IPS-18a (cell line): ENCODE measurements around the gene TNNT3.

Experiments
- H3K27ac ChIP-seq: one replicate; pipeline ENCODE4 v1.5.1; 2013; ENCODE audit warnings: low read length
- H3K27me3 ChIP-seq: one replicate; pipeline ENCODE4 v1.6.1; 2013; ENCODE audit warnings: mild to moderate bottlenecking, low read length; ENCODE audit not compliant: control insufficient read depth, insufficient read depth
- H3K36me3 ChIP-seq: one replicate; pipeline ENCODE4 v1.6.1; 2013; ENCODE audit warnings: low read depth, low read length; ENCODE audit not compliant: control insufficient read depth
- H3K4me1 ChIP-seq: one replicate; pipeline ENCODE4 v1.6.1; 2013; ENCODE audit warnings: low read depth, low read length; ENCODE audit not compliant: control insufficient read depth
- H3K4me3 ChIP-seq: one replicate; pipeline ENCODE4 v1.5.1; 2013; ENCODE audit warnings: low read length
- H3K9ac ChIP-seq: one replicate; pipeline ENCODE4 v1.6.1; 2013; ENCODE audit warnings: mild to moderate bottlenecking, low read length, moderate library complexity
- H3K9me3 ChIP-seq: one replicate; pipeline ENCODE4 v1.6.1; 2013; ENCODE audit warnings: low read depth, low read length; ENCODE audit not compliant: control insufficient read depth

TNNT3 gene

DNA sequence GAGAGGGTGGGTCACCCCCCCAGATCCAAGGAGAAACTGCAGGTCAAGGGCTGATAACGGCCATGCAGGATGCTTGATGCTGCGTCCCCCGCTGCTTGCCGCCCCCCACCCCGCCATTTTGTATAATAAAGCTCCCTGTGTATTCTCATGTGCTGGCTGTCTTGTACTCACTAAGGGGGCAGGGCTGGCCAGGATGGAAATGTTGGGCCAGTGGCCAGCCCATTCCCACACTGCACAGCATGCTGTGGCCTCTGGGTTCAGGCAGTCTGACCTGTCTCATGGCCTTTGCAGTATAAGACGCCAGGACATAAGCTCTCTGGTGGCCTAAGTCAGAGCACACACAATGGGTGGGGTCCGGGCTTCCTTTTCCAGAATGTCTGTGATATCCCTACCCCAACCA lies 27.4 kb upstream of the TNNT3 start:
- Histone ChIP-seq H3K27me3 (no peaks in the 10 kb centered on the region), H3K4me3 (no peak overlapping the region), H3K9me3 (no peaks in the 10 kb centered on the region)

DNA sequence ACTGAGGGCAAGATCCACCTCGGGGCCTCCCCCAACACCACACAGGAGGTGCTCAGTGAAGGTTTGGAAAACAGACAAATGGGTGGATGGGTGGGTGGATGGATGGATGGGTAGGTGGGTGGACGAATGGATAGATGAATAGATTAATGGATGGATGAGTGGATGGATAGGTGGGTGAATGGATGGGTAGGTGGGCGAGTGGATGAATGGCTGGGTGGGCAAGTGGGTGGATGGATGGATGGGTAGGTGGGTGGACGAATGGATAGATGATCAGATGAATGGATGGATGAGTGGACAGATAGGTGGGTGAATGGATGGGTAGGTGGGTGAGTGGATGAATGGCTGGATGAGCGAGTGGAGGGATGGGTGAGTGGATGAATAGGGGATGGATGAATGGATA lies 26.9 kb upstream of the TNNT3 start:
- no peaks in the 10 kb centered on the region for H3K4me1 ChIP-seq
- H3K9ac ChIP-seq, result no peak overlapping the region
- H3K27ac ChIP-seq, result no peak overlapping the region
- no peaks in the 10 kb centered on the region for H3K36me3 ChIP-seq
- H3K9me3 ChIP-seq, result no peaks in the 10 kb centered on the region
- no peak overlapping the region for H3K4me3 ChIP-seq
- no peaks in the 10 kb centered on the region for H3K27me3 ChIP-seq

More for the DNA sequence above, 27.4 kb upstream of the TNNT3 start:
- Histone ChIP-seq H3K9ac (no peak overlapping the region), H3K36me3 (no peaks in the 10 kb centered on the region), H3K4me1 (no peaks in the 10 kb centered on the region), H3K27ac (no peak overlapping the region)

DNA sequence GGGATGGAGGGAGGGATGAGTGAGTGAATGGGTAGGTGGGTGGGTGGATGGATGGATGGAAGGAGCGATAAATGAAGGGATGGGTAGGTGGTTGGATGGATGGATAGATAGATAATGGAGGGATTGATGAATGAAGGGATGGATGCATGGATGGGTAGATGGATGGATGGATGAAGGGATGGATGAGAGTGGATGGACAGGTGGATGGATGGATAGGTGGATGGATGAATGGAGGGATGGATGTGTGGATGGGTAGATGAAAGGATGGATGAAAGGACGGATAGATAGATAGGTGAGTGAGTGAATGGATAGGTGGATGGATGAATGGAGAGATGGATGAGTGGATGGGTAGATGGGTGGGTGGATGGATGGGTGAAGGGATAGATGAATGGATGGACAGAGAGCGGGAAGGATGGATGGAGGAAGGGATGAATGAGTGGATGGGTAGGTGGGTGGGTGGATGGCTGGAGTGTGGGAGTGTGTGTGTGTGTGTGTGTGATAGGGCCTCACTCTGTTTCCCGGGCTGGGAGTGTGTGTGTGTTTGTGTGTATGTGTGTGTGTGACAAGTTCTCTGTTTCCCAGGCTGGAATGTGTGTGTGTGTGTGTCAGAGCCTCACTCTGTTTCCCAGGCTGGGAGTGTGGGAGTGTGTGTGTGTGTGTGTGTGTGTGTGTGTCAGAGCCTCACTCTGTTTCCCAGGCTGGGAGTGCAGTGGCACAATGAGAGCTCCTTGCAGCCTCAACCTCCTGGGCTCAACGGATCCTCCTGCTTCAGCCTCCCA lies 25.7 kb upstream of the TNNT3 start:
- H3K9me3 ChIP-seq, result no peaks in the 10 kb centered on the region
- H3K27me3 ChIP-seq, result no peaks in the 10 kb centered on the region
- H3K4me3 ChIP-seq, result no peak overlapping the region
- no peak overlapping the region for H3K9ac ChIP-seq
- H3K27ac ChIP-seq, result no peak overlapping the region
- no peaks in the 10 kb centered on the region for H3K36me3 ChIP-seq
- no peaks in the 10 kb centered on the region for H3K4me1 ChIP-seq

DNA sequence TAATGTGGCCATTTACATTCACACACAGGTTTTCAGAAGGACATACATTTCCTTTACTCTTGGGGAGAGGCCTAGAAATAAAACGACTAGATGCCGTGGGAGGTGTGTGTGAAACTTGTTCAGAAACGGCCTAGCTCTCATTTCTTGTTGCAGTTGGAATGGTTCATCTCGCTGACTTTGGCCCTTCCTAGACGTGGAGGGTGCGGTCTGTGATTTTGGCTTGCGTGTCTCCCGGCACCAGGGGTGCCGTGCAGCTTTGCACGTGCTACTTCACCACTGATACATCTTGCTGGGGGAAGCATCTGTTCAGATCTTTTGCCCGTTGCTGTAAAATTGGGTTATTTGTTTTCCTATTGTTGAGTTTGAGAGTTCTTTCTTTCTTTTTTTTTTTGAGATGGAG lies 24.7 kb upstream of the TNNT3 start:
- Histone ChIP-seq H3K4me3 (no peak overlapping the region), H3K9me3 (no peaks in the 10 kb centered on the region), H3K4me1 (no peaks in the 10 kb centered on the region), H3K27ac (no peak overlapping the region), H3K27me3 (no peaks in the 10 kb centered on the region), H3K9ac (no peak overlapping the region), H3K36me3 (no peaks in the 10 kb centered on the region)

DNA sequence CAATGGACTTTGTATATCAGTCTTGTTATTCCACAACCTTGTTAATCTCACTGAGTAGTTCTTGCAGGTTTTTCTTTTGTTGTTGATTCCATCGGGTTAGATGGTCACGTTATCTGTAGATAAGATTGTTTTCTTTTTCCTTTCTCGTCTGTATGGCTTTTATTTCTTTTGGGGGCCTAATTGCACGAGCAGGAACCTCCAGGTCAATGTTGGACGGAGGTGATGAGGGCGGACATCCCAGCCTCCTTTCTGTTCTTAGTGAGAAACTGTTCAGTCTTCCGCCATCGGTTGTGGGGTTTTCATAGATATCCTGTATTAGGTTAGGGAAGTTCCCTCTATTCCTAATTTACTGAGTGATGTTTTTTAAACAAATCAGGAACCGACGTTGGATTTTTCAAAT lies 23.0 kb upstream of the TNNT3 start:
- no peak overlapping the region for H3K27ac ChIP-seq
- H3K36me3 ChIP-seq, result no peaks in the 10 kb centered on the region
- H3K27me3 ChIP-seq, result no peaks in the 10 kb centered on the region
- H3K4me3 ChIP-seq, result no peak overlapping the region
- H3K9me3 ChIP-seq, result no peaks in the 10 kb centered on the region
- H3K9ac ChIP-seq, result no peak overlapping the region
- peaks cover under 1% of the 10 kb centered on the region for H3K4me1 ChIP-seq

DNA sequence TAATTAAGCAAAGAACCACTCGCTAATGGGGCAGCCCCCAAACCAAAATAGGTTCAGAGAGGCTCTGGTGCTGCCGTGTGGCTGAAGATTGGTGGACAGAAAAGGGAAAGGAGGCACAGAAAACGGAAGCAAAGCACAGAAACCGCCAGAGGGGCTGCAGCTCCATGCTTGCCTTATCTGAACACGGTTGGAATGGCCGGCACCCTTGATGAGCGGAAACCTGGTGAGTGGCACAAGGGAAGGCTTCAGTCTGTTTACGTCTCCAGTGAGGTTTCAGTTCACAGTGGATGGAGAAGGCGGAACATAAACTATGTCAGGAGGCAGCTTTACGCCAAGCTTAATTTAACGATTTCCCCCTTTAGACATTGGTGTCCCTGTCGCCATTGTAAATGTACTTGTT lies 22.6 kb upstream of the TNNT3 start:
- Histone ChIP-seq H3K27ac (no peak overlapping the region), H3K4me3 (no peak overlapping the region), H3K9me3 (no peaks in the 10 kb centered on the region), H3K4me1 (peaks cover 3% of the 10 kb centered on the region), H3K9ac (no peak overlapping the region), H3K27me3 (no peaks in the 10 kb centered on the region), H3K36me3 (no peaks in the 10 kb centered on the region)

DNA sequence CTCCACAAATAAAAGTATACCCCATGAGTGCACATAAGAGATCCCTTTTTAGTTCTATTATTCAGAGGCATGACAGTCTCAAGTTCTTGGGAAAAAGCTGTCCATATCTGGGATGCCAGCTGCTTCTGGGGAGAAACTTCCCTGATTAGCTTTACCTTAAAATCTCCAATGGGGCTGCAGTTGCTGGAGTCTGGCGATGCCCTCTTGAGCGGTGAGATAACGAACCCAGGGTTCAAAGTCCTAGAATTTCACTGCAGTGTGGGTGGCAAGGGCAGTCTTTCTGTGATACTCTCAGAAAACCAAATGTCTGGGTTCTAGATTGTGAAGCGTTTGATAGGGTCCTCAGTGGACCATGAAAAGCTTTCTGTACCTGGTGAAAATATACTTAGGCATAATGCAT lies 20.4 kb upstream of the TNNT3 start:
- H3K4me1 ChIP-seq, result peaks cover 3% of the 10 kb centered on the region
- H3K27me3 ChIP-seq, result no peaks in the 10 kb centered on the region
- no peak overlapping the region for H3K4me3 ChIP-seq
- no peak overlapping the region for H3K9ac ChIP-seq
- H3K27ac ChIP-seq, result no peak overlapping the region
- no peaks in the 10 kb centered on the region for H3K36me3 ChIP-seq
- no peaks in the 10 kb centered on the region for H3K9me3 ChIP-seq

DNA sequence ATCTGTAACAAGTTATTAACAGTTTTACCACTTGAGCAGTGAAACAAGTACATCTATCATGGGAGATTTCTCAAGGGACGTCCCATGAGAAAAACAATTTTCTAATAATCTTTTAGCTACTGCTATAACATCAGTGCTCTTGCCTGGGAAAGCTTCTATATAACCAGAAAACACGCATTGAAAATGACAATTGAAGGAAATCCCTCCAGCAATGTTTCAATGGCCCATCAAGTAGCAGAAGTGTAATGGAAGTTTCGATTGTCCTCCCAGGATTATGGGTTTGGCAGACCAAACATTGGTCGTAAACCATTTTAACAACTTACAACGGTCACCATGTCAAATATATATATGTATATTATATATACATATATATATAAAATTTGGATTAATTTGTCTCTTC lies 19.8 kb upstream of the TNNT3 start:
- H3K9me3 ChIP-seq, result no peaks in the 10 kb centered on the region
- H3K4me3 ChIP-seq, result no peak overlapping the region
- H3K4me1 ChIP-seq, result peaks cover 3% of the 10 kb centered on the region
- H3K27ac ChIP-seq, result no peak overlapping the region
- H3K9ac ChIP-seq, result no peak overlapping the region
- no peaks in the 10 kb centered on the region for H3K27me3 ChIP-seq
- no peaks in the 10 kb centered on the region for H3K36me3 ChIP-seq

DNA sequence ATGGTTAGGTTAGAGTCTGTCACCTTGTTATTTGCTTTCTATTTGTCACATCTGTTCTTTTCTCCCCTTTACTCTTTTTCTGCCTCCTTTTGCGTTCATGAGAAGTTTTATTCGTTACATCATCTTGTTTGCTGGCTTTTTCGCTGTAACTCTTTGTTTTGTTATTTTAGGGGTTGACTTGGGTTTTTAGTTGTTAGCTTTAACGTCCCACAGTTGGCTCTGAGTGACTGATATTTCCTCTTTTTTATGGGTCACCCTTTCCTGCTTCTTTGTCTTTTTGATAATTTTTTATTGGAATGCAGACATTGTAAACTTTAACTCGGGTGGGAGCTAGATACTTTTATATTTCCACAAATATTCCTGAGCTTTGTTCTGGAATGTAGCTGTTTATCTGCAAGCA lies 13.3 kb upstream of the TNNT3 start:
- no peak overlapping the region for H3K4me3 ChIP-seq
- no peak overlapping the region for H3K9ac ChIP-seq
- no peak overlapping the region for H3K27ac ChIP-seq

DNA sequence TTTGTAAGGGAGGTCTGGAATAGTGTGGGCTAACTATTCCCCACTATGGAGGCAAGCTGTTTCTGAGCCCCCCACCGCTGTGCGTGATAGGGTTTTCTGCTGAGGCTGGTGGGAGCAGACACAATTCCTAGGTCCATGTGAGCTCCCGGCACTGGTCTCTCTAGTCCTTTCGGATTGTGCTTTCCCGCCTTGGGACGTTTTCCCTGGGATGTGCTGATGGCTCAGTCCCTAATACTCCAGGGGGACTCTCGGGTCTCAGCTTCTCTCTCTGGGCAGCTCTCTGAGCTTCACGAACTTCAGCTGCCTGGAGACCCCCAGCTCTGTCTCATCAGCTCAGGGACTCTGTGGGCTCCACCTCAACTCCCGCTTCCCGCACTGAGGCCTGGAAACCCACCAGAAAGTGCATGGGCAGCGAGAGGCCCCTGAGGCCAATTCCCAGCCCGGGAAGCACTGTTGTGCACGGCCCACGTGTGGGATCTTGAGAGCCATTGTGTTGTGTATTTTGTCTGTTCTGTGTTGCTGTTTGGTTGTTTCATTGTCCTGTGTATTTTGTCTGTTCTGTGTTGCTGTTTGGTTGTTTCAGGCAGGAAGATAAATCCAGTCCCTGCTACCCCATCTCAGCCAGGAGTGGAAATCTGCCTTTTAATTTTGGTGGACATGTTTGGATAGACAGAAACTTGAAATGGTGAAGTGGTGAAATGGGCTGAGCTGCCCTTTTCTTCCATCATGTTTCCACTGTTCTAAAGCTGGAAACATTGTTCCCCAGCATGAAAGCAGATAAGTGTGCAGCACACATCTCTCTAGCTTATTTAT lies 12.7 kb upstream of the TNNT3 start:
- Histone ChIP-seq H3K4me3 (no peak overlapping the region), H3K27ac (no peak overlapping the region), H3K9me3 (no peaks in the 10 kb centered on the region), H3K4me1 (peaks cover 11% of the 10 kb centered on the region), H3K27me3 (no peaks in the 10 kb centered on the region), H3K36me3 (no peaks in the 10 kb centered on the region), H3K9ac (no peak overlapping the region)

More for the DNA sequence above, 13.3 kb upstream of the TNNT3 start:
- Histone ChIP-seq H3K9me3 (no peaks in the 10 kb centered on the region), H3K36me3 (no peaks in the 10 kb centered on the region), H3K4me1 (peaks cover 15% of the 10 kb centered on the region), H3K27me3 (no peaks in the 10 kb centered on the region)

DNA sequence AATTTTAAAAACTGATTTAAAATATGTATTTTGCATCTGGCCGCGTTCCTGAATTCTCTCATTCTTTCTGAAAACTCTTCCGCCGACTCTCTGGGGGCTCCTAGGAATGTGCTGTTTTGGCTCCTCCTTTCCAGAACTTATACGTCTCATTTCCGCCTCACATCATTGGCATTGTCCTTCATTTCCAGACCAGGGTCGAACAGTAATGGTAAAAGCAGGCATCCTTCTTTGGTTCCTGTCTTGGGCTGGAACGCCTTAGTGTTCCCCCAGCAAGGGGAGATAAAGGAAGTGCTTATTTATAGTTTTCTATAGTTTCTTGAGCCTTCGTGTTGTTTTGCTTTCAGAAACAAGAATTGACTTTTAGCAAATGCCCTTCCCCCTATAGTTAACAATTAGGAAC lies 10.9 kb upstream of the TNNT3 start:
- H3K4me3 ChIP-seq, result no peak overlapping the region
- no peaks in the 10 kb centered on the region for H3K9me3 ChIP-seq
- no peak overlapping the region for H3K9ac ChIP-seq
- no peaks in the 10 kb centered on the region for H3K27me3 ChIP-seq
- H3K27ac ChIP-seq, result no peak overlapping the region
- H3K36me3 ChIP-seq, result no peaks in the 10 kb centered on the region
- peaks cover 11% of the 10 kb centered on the region for H3K4me1 ChIP-seq

DNA sequence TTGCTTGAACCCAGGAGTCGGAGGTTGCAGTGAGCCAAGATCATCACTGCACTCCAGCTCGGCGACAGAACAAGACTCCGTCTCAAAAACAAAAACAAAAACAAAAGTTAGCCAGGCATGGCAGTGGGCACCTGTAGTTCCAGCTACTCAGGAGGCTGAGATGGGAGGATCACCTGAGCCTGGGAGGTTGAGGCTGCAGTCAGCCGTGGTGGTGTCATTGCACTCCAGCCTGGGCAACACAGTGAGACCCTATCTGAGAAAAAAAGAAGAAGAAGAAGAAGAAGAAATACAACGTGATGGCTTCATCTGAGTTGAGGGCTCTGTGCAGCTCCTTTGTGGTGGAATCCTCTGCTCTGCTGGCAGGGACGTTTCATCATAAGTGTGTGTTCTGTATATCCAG lies 10.0 kb upstream of the TNNT3 start:
- H3K4me1 ChIP-seq, result peaks cover 11% of the 10 kb centered on the region
- no peak overlapping the region for H3K4me3 ChIP-seq
- H3K27me3 ChIP-seq, result no peaks in the 10 kb centered on the region
- H3K9ac ChIP-seq, result no peak overlapping the region
- H3K27ac ChIP-seq, result no peak overlapping the region
- H3K36me3 ChIP-seq, result no peaks in the 10 kb centered on the region
- H3K9me3 ChIP-seq, result no peaks in the 10 kb centered on the region
